SK-N-SH treated with all-trans-retinoic acid at 6 μM for 48 hours (cell line): Measurements from ENCODE around the gene COLGALT1.
"Not testable (repeated sequence)": the region's sequence is repeated elsewhere in the genome, so short reads cannot be mapped to it uniquely, and the experiment has no call there.

Source experiments
- ATAC-seq: fragments of 200-7000 bp; cut with Tn5 transposase; 3 replicates; pipeline ENCODE4 v1.9.1; 2020; ENCODE audit warnings: mild to moderate bottlenecking, moderate library complexity
- BACH2 ChIP-seq: fragments of 250-450 bp; sonication (Bioruptor Pico); IDR thresholded peaks from 2 replicates; pipeline ENCODE4 v1.9.0; 2021; ENCODE audit warnings: mild to moderate bottlenecking, borderline replicate concordance
- CREB5 ChIP-seq: fragments of 250-450 bp; sonication (Bioruptor Pico); IDR thresholded peaks from 2 replicates; pipeline ENCODE4 v1.5.1; 2020; ENCODE audit warnings: low read depth, mild to moderate bottlenecking, moderate library complexity
- CSDC2 ChIP-seq: fragments of 250-450 bp; sonication (Bioruptor Pico); IDR thresholded peaks from 2 replicates; pipeline ENCODE4 v1.5.0; 2020; ENCODE audit warnings: mild to moderate bottlenecking, moderate library complexity
- CSRNP3 ChIP-seq: fragments of 250-450 bp; sonication (Bioruptor Pico); IDR thresholded peaks from 2 replicates; pipeline ENCODE4 v1.5.1; 2021; ENCODE audit warnings: mild to moderate bottlenecking, moderate library complexity
- ESRRG ChIP-seq: fragments of 250-450 bp; sonication (Bioruptor Pico); IDR thresholded peaks from 2 replicates; pipeline ENCODE4 v1.6.1; 2021; ENCODE audit warnings: mild to moderate bottlenecking
- PATZ1 ChIP-seq: fragments of 250-450 bp; sonication (Bioruptor Pico); IDR thresholded peaks from 2 replicates; pipeline ENCODE4 v1.8.0; 2020; ENCODE audit warnings: mild to moderate bottlenecking, moderate library complexity, borderline replicate concordance
- POU6F1 ChIP-seq: fragments of 250-450 bp; sonication (Bioruptor Pico); IDR thresholded peaks from 2 replicates; pipeline ENCODE4 v1.8.0; 2021; ENCODE audit warnings: low read depth, mild to moderate bottlenecking, moderate library complexity, borderline replicate concordance
- PPARA ChIP-seq: fragments of 250-450 bp; sonication (Bioruptor Pico); IDR thresholded peaks from 2 replicates; pipeline ENCODE4 v1.5.0; 2020; ENCODE audit warnings: mild to moderate bottlenecking, borderline replicate concordance
- TCF4 ChIP-seq: fragments of 250-450 bp; sonication (Bioruptor Pico); IDR thresholded peaks from 2 replicates; pipeline ENCODE4 v1.8.0; 2021; ENCODE audit warnings: mild to moderate bottlenecking, moderate library complexity, borderline replicate concordance
- TOX ChIP-seq: fragments of 250-450 bp; sonication (Bioruptor Pico); IDR thresholded peaks from 2 replicates; pipeline ENCODE4 v1.8.0; 2021; ENCODE audit warnings: mild to moderate bottlenecking, moderate library complexity, borderline replicate concordance
- TSHZ2 ChIP-seq: fragments of 250-450 bp; sonication (Bioruptor Pico); IDR thresholded peaks from 2 replicates; pipeline ENCODE4 v1.5.0; 2020; ENCODE audit warnings: mild to moderate bottlenecking, moderate library complexity
- ZFP3 ChIP-seq: fragments of 250-450 bp; sonication (Bioruptor Pico); IDR thresholded peaks from 2 replicates; pipeline ENCODE4 v1.5.0; 2020; ENCODE audit warnings: mild to moderate bottlenecking, moderate library complexity
- ZFP30 ChIP-seq: fragments of 450-650 bp; formaldehyde crosslinking; IDR thresholded peaks from 2 replicates; pipeline ENCODE4 v1.5.0; 2022; ENCODE audit warnings: mild to moderate bottlenecking, moderate library complexity
- ZNF565 ChIP-seq: fragments of 450-650 bp; formaldehyde crosslinking; conservative IDR thresholded peaks from 2 replicates; pipeline ENCODE4 v1.5.0; 2020; ENCODE audit warnings: low read depth, mild to moderate bottlenecking, moderate library complexity
- ZNF8 ChIP-seq: fragments of 450-650 bp; formaldehyde crosslinking; IDR thresholded peaks from 2 replicates; pipeline ENCODE4 v1.5.0; 2020; ENCODE audit warnings: mild to moderate bottlenecking, moderate library complexity

COLGALT1 gene

DNA sequence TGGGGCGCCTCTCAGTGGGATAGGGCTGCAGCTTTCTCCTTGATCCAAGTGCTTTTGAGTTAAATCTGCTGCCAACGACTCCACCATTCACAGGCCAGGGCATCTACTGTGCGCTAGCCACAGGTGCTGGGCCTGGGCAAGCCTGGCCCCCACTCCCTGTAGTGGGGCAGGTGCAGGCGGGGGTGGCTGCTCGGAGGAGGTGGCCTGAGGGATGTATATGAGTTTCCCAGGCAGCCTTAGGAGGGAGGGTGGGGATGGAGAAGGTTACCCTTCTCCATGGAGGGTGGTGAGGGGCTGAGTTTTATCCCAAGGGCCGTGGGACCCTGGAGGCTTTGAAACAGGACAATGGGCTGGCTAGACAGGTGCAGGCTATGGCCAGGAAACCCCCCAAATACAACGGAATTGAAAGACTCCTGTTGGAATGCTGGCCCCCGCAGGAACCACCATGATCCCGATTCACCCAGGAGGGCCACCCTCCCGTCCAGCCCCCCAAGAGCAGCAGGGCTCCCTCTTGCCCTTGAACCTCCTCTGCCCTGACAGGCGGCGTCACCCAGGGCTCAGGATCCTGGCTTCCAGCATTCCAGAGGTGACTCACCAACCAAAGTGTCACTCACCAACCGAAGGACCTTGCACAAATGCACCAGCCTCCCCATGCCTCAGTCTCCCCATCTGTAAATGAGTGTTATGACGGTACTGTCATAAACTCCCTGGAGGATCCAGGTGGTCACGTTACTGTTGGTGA, 39.9 kb upstream of the COLGALT1 start:
- no peak for ATAC-seq
- TF ChIP-seq ZNF8 (CRISPR knock-in tag) (no peak), ZFP3 (CRISPR knock-in tag) (peak; percentile 90)

DNA sequence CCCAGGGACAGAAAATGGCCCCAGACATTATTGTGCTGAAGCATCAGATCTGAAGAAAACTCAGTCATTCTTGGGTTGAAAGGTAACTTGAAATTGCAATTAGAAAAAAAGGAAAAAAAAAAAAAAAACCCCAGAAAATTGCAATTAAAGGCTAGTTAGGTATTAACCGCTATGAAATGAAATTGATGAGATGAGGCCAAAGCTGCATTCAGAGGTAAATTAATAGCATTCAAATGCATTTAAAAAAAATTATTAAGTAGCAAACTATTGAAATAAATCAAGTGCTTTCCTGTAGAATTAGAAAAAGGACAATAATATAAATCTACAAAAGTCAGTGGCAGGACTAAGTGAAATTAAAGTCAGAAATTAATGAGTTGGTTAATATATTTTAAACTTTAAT, 37.6 kb upstream of the COLGALT1 start:
- TF ChIP-seq TSHZ2 (CRISPR knock-in tag) (no peak), PPARA (CRISPR knock-in tag) (no peak), ZFP30 (CRISPR knock-in tag) (no peak), CSRNP3 (CRISPR knock-in tag) (no peak), CSDC2 (CRISPR knock-in tag) (no peak), ZFP3 (CRISPR knock-in tag) (no peak), ESRRG (CRISPR knock-in tag) (no peak)
- no peak for ATAC-seq

DNA sequence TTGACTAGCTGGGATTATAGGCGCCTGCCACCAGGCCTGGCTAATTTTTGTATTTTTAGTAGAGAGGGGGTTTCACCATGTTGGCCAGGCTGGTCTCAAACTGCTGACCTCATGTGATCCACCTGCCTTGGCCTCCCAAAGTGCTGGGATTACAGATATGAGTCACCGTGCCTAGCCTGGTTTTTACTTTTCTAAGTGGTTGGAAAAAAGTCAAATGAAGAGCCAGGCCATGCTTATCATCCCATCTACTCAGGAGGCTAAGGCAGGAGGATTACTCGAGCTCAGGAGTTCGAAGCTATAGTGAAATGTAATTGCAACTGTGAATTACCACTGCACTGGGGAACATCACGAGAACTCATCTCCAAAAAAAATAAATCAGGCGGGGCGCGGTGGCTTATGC, 36.8 kb upstream of the COLGALT1 start:
- ATAC-seq, result not testable (repeated sequence)

DNA sequence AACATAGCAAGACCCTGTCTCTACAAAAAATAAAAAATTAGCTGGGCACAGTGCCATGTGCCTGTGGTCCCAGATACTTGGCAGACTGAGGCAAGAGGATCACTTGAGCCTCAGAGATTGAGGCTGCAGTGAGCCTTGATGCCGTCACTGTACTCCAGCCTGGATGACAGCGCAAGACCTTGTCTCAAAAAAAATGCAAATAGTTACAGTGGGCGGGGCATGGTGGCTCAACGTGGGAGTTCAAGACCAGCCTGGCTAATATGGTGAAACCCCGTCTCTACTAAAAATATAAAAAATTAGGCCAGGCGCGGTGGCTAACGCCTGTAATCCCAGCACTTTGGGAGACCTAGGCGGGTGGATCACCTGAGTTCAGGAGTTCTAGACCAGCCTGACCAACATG, 35.5 kb upstream of the COLGALT1 start:
- TF ChIP-seq BACH2 (no peak), POU6F1 (no peak), ZNF8 (CRISPR knock-in tag) (no peak), TCF4 (CRISPR knock-in tag) (no peak), TSHZ2 (CRISPR knock-in tag) (no peak), CREB5 (CRISPR knock-in tag) (no peak), ZNF565 (no peak), CSRNP3 (CRISPR knock-in tag) (no peak), PPARA (CRISPR knock-in tag) (no peak), PATZ1 (no peak), TOX (CRISPR knock-in tag) (no peak)
- no peak for ATAC-seq
